BLaER1 (cell line): ENCODE results near the gene ENTPD7.

Experiments used
- H3K27ac ChIP-seq: shearing (Covaris generic); formaldehyde crosslinking; 2 replicates; pipeline ENCODE4 v1.8.1; 2022
- H3K27me3 ChIP-seq: shearing (Covaris generic); formaldehyde crosslinking; 2 replicates; pipeline ENCODE4 v1.8.1; 2022
- H3K36me3 ChIP-seq: shearing (Covaris generic); formaldehyde crosslinking; 2 replicates; pipeline ENCODE4 v1.8.1; 2022
- H3K4me1 ChIP-seq: shearing (Covaris generic); formaldehyde crosslinking; 2 replicates; pipeline ENCODE4 v1.8.1; 2022
- H3K4me2 ChIP-seq: shearing (Covaris generic); formaldehyde crosslinking; 2 replicates; pipeline ENCODE4 v1.8.1; 2022
- H3K4me3 ChIP-seq: shearing (Covaris generic); formaldehyde crosslinking; 2 replicates; pipeline ENCODE4 v1.8.1; 2022
- H3K9ac ChIP-seq: shearing (Covaris generic); formaldehyde crosslinking; 2 replicates; pipeline ENCODE4 v1.8.1; 2022
- H3K9me3 ChIP-seq: shearing (Covaris generic); formaldehyde crosslinking; 2 replicates; pipeline ENCODE4 v1.8.1; 2022
- H4K20me1 ChIP-seq: shearing (Covaris generic); formaldehyde crosslinking; 2 replicates; pipeline ENCODE4 v1.8.1; 2022
- Cebpa-rat ChIP-seq: shearing (Covaris generic); IDR thresholded peaks from 2 replicates; pipeline ENCODE4 v1.8.1; 2022

Gene ENTPD7

DNA sequence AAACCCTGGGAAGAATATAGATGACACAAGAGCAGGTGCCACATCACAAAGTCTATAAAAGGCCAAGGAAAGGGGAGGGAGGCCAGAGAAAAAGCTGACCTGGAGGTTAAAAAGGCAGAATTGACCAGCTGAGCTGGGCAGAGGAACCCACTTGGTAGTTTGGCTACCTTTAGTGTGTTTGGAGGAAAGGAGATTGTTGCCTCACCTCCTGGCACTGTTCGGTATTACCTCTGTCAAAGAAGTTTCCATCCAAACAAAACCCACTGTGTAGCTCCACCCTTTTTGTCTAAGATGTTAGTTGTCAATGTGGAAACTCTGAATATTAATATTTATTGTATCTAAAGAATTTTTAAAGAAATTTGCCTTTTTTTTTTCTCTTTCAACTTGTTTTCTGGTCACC, 23.4 kb downstream of the ENTPD7 start:
- TF ChIP-seq Cebpa-rat: no peak
- no peak overlapping the region for H3K27ac ChIP-seq
- H3K4me2 ChIP-seq: no peak overlapping the region

DNA sequence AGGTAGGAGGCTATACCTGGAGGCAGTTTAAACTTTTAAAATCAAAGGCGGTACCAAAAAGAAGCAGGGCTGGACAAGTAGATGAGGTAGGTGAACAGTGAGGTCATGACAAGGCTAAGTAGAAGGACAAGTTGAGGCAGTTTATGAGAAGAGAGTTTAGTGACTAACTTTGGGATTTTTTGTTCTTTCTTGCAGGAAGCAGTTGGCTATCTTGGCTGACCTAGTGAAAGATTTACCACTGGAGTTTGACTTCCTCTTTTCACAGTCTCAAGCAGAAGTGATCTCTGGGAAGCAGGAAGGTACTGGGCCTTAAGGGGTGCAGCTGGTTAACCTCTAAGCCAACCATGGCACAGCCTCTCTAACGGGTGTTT, 26.3 kb downstream of the ENTPD7 start:
- H4K20me1 ChIP-seq: no peaks in the 10 kb centered on the region
- no peak overlapping the region for H3K9ac ChIP-seq
- H3K36me3 ChIP-seq: no peaks in the 10 kb centered on the region
- no peak overlapping the region for H3K4me3 ChIP-seq
- H3K9me3 ChIP-seq: no peaks in the 10 kb centered on the region
- TF ChIP-seq Cebpa-rat: no peak
- H3K4me2 ChIP-seq: peak overlapping the region; percentile 43
- H3K27ac ChIP-seq: no peak overlapping the region
- no peaks in the 10 kb centered on the region for H3K27me3 ChIP-seq
- peaks cover 10% of the 10 kb centered on the region for H3K4me1 ChIP-seq

More for the DNA sequence above, 23.4 kb downstream of the ENTPD7 start:
- Histone ChIP-seq H4K20me1 (no peaks in the 10 kb centered on the region), H3K4me1 (peaks cover 10% of the 10 kb centered on the region), H3K4me3 (no peak overlapping the region), H3K36me3 (no peaks in the 10 kb centered on the region), H3K9ac (no peak overlapping the region), H3K27me3 (no peaks in the 10 kb centered on the region), H3K9me3 (no peaks in the 10 kb centered on the region)

DNA sequence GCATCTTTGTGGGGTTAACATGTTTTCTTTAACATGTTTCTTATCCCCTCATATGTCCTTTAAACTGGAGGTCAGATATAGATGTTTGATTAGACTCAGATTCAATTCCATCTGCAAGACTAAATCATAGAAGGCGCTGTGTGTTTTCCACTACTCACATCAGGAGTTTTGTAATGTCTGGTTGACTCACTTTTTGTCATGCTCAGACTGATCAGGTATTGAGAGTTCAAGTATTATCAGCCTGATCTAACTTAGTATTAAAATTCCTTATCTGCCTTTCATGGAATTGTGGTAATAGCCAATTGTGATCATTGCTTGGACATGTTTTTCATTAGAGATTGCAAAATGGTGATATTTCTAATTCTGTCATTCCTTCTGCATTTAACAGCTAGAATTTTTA, 30.2 kb downstream of the ENTPD7 start:
- Histone ChIP-seq H3K27me3 (no peaks in the 10 kb centered on the region), H3K36me3 (no peaks in the 10 kb centered on the region), H3K9ac (no peak overlapping the region), H3K4me3 (no peak overlapping the region), H3K9me3 (no peaks in the 10 kb centered on the region), H3K4me2 (no peak overlapping the region), H4K20me1 (no peaks in the 10 kb centered on the region), H3K27ac (no peak overlapping the region), H3K4me1 (peaks cover 10% of the 10 kb centered on the region)
- TF ChIP-seq Cebpa-rat: no peak

DNA sequence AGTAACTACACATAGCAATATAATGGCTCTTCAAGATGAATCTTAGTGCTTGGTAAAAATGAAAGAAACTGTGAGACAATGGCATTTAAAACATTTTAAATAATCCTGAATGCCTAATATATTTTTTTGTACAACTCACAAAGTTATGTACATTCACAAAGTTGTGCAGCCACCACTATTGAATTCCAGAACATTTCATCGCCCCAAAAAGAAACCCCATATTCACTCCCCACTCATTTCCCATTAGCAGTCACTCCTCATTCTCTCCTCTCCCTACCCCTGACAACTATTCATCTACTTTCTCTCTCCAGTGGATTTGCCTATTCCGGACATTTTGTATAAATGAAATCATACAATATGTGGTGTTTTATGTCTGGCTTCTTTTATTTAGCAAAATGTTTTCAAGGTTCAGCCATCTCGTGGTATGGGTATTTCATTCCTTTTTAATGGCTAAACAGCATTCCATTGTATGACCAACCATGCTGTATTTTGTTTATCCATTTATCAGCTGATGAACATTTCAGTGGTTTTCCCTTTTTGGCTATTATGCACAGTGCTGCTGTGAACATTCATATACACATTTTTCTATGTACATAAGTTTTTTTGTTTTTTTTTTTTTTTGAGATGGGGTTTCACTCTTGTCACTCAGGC, 34.7 kb downstream of the ENTPD7 start:
- Histone ChIP-seq H3K27ac (no peak overlapping the region), H3K9me3 (no peaks in the 10 kb centered on the region), H3K27me3 (no peaks in the 10 kb centered on the region), H3K36me3 (no peaks in the 10 kb centered on the region), H3K4me2 (no peak overlapping the region), H4K20me1 (no peaks in the 10 kb centered on the region), H3K4me3 (no peak overlapping the region), H3K4me1 (no peaks in the 10 kb centered on the region), H3K9ac (no peak overlapping the region)
- no peak for TF ChIP-seq Cebpa-rat

DNA sequence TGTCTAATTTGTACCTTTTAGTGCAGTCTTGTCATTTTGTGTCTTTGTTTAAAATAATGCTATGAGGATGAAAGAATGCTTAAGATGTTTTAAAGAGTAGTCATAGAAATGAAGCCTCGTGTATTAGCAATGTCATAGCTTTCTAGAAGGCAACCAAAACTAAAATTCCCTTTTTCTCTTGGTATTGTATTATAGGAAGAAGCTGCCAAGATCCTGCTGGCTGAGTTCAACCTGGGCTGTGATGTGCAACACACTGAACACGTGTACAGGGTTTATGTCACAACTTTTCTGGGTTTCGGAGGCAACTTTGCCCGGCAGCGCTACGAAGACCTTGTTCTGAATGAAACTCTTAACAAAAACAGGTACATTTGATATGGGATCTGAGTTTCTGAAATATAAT, 36.5 kb downstream of the ENTPD7 start:
- Histone ChIP-seq H3K27me3 (no peaks in the 10 kb centered on the region), H3K4me2 (no peak overlapping the region), H3K4me1 (no peaks in the 10 kb centered on the region), H3K9me3 (no peaks in the 10 kb centered on the region), H3K36me3 (no peaks in the 10 kb centered on the region), H3K27ac (no peak overlapping the region), H4K20me1 (no peaks in the 10 kb centered on the region), H3K9ac (no peak overlapping the region), H3K4me3 (no peak overlapping the region)
- TF ChIP-seq Cebpa-rat: no peak

DNA sequence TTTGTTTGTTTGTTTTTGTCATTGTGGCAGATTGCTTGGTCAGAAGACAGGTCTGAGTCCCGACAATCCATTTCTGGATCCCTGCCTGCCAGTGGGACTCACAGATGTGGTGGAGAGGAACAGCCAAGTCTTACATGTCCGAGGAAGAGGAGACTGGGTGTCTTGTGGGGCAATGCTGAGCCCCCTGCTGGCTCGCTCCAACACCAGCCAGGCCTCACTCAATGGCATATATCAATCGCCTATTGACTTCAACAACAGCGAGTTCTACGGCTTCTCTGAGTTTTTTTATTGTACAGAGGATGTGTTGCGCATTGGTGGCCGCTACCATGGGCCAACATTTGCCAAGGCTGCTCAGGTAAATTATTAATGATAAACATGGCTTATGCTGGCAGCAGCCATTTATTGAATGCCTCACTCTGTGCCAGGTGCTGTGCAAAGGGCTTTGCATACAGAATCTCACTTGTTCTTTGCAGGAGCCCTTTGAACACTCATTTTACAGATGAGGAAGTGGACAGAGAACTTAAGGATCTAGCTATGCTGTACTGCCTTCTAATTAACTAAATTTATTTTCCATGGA, 39.3 kb downstream of the ENTPD7 start:
- Histone ChIP-seq H3K36me3 (no peaks in the 10 kb centered on the region), H3K27ac (no peak overlapping the region), H3K4me1 (no peaks in the 10 kb centered on the region), H3K4me3 (no peak overlapping the region), H3K9ac (no peak overlapping the region), H3K4me2 (no peak overlapping the region), H3K9me3 (no peaks in the 10 kb centered on the region), H3K27me3 (no peaks in the 10 kb centered on the region), H4K20me1 (no peaks in the 10 kb centered on the region)
- no peak for TF ChIP-seq Cebpa-rat

DNA sequence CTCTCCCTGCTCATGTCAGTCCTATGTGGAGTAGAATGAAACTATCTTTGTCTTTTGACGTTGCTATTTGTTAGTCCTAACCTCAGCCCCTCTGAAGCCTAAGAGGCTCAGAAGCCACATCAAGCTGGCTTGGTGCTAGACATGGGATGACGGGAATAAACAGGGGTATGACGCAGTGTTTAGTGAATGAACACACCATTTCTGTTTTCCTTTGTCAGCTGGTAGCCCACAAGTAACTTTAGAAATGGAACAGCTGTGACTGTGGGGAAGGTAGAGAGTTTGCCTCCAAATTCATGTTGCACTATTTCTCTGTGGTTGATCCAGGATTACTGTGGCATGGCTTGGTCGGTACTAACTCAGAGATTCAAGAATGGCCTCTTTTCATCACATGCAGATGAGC, 41.3 kb downstream of the ENTPD7 start:
- TF ChIP-seq Cebpa-rat: no peak
- Histone ChIP-seq H3K4me1 (no peaks in the 10 kb centered on the region), H3K27ac (no peak overlapping the region), H3K36me3 (no peaks in the 10 kb centered on the region), H4K20me1 (no peaks in the 10 kb centered on the region), H3K4me3 (no peak overlapping the region), H3K9ac (no peak overlapping the region), H3K4me2 (no peak overlapping the region), H3K9me3 (no peaks in the 10 kb centered on the region), H3K27me3 (no peaks in the 10 kb centered on the region)

DNA sequence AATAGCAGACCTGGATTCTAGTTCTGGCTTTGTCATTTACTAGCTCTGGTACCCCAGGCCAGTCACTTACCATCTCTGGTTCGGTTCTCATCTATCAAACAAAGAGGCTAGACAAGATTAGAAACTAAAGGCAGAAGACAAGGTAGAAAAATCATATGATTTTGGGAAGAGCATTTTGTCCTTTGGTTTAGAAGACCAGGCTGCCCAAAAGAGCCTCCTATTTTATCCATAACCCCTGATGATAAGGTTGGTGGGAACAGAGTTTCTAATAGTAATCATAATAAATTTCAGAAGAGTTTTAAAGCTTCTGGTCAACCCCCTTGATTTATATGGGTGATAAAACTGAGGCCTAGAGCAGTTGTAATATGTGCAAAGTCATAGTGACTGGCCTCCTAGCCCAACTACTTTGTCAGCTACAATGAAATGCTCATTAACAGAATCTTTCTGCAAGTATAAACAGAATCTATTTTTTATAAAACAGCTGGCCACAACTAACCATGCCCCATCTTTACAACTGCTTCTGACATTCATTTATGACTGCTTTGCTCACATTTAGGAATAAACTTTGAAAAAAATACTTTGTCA, 49.2 kb downstream of the ENTPD7 start:
- Histone ChIP-seq H4K20me1 (no peaks in the 10 kb centered on the region), H3K9me3 (no peaks in the 10 kb centered on the region), H3K4me3 (no peak overlapping the region), H3K27ac (no peak overlapping the region), H3K4me1 (no peaks in the 10 kb centered on the region), H3K4me2 (no peak overlapping the region), H3K36me3 (peaks cover 22% of the 10 kb centered on the region), H3K9ac (no peak overlapping the region), H3K27me3 (no peaks in the 10 kb centered on the region)
- TF ChIP-seq Cebpa-rat: no peak

DNA sequence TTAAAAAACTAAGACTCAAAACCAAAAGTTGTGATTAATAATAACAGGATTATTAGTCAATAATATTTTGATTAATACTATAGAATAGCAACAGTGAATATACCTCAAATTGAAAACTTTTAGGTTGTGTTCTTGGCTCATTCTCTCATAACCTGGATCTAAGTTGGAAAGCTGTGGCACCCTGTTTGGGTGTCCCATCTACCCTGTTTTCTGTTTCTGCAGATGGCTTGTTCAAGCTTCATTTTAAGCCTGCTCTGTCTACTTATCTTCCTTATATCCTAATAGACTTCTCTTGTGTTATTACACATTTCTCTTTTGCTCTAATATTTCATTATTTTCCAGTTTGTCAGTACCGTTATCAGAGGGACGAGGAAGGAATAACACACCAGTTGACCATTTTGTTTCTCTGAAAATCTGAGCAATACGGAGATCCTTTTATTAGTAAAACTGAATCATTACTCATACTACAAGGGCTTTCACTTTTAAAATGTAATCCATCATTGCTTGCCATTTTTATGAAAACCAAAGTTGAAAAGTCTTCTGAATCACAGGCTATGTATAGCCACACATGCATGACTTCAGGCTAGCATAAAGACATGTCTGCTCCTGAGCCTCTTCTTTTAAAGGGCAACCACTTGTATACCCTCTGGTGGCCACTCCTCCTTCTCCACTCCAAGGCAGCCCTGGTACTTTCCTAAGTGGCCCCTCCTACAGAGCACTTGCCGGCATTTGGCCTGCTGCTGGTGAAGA, 50.3 kb downstream of the ENTPD7 start:
- Histone ChIP-seq H3K4me1 (no peaks in the 10 kb centered on the region), H3K4me3 (no peak overlapping the region), H4K20me1 (no peaks in the 10 kb centered on the region), H3K9me3 (no peaks in the 10 kb centered on the region), H3K9ac (no peak overlapping the region), H3K27ac (no peak overlapping the region), H3K36me3 (peaks cover 33% of the 10 kb centered on the region), H3K4me2 (no peak overlapping the region), H3K27me3 (no peaks in the 10 kb centered on the region)
- no peak for TF ChIP-seq Cebpa-rat

DNA sequence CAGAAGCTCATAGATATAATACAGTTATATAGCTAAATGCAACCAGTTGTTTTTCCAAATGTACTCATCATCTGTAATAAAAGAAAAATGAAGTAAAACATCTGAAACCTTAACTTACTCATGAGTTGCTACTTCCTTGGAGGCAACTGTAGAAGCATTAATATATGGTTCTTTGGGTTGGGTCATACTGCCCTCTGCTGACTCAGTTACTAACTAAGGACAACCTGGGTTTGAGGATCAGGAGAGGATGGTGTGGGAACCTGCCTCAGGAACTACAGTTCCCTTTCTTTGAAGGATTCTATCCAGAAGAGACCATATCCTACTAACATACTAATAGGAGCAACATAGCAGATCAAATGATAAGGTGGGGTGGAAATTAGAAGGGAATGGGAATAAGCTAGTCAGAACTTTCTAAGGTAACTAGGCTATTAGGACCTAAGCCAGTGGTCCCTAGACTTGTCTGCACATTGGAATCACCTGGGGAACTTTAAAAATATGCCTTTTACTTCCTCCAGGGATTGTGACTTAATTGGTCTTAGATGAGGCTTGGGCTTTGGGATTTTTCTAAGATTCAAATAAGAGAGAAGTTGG, 51.9 kb downstream of the ENTPD7 start:
- Histone ChIP-seq H3K9ac (no peak overlapping the region), H3K9me3 (no peaks in the 10 kb centered on the region), H3K4me2 (no peak overlapping the region), H4K20me1 (no peaks in the 10 kb centered on the region), H3K36me3 (peaks cover 49% of the 10 kb centered on the region), H3K27ac (no peak overlapping the region), H3K4me3 (no peak overlapping the region), H3K4me1 (no peaks in the 10 kb centered on the region), H3K27me3 (no peaks in the 10 kb centered on the region)
- no peak for TF ChIP-seq Cebpa-rat
